ENCODE measurements around the gene CNIH2.
"Not testable (repeated sequence)": the region's sequence is repeated elsewhere in the genome, so short reads cannot be mapped to it uniquely, and the experiment has no call there.

The CNIH2 gene

GRCh38 chr11:66293352-66293751, 15.4 kb downstream of the CNIH2 start:
- TF ChIP-seq TAF1 (IDR thresholded peaks at IDR 0.05; ENCODE audit: borderline replicate concordance, low read depth, low read length) (no peak), POLR2AphosphoS5 (IDR thresholded peaks at IDR 0.05; ENCODE audit: low read depth, low read length) (no peak), POLR2A (IDR thresholded peaks at IDR 0.05; ENCODE audit: low read depth, low read length) (no peak)
- DNase-seq (ENCODE audit: insufficient read length) (no peak), FAIRE-seq (no peak)

- TF ChIP-seq TAF1 (IDR thresholded peaks at IDR 0.05; ENCODE audit: borderline replicate concordance, low read depth, low read length) = no peak
- TF ChIP-seq POLR2A (IDR thresholded peaks at IDR 0.05; ENCODE audit: low read depth, low read length) = no peak
- no peak for TF ChIP-seq POLR2AphosphoS5 (IDR thresholded peaks at IDR 0.05; ENCODE audit: low read depth, low read length)
- no peak for DNase-seq (ENCODE audit: insufficient read length)
- no peak for FAIRE-seq
These were observed 16.0 kb downstream of the CNIH2 start for GRCh38 chr11:66293777-66294625.

GRCh38 chr11:66294626-66295620, 16.9 kb downstream of the CNIH2 start:
- DNase-seq (ENCODE audit: insufficient read length) (no peak), FAIRE-seq (no peak)
- TF ChIP-seq POLR2A (IDR thresholded peaks at IDR 0.05; ENCODE audit: low read depth, low read length) (no peak), TAF1 (IDR thresholded peaks at IDR 0.05; ENCODE audit: borderline replicate concordance, low read depth, low read length) (no peak), POLR2AphosphoS5 (IDR thresholded peaks at IDR 0.05; ENCODE audit: low read depth, low read length) (no peak)

- FAIRE-seq (no peak), DNase-seq (ENCODE audit: insufficient read length) (no peak)
- TF ChIP-seq POLR2A (IDR thresholded peaks at IDR 0.05; ENCODE audit: low read depth, low read length) (no peak), POLR2AphosphoS5 (IDR thresholded peaks at IDR 0.05; ENCODE audit: low read depth, low read length) (no peak), TAF1 (IDR thresholded peaks at IDR 0.05; ENCODE audit: borderline replicate concordance, low read depth, low read length) (no peak)
These were observed 19.6 kb downstream of the CNIH2 start for GRCh38 chr11:66297610-66298009.

- DNase-seq (ENCODE audit: insufficient read length) (no peak), FAIRE-seq (no peak)
- TF ChIP-seq POLR2A (IDR thresholded peaks at IDR 0.05; ENCODE audit: low read depth, low read length) (no peak), TAF1 (IDR thresholded peaks at IDR 0.05; ENCODE audit: borderline replicate concordance, low read depth, low read length) (no peak), POLR2AphosphoS5 (IDR thresholded peaks at IDR 0.05; ENCODE audit: low read depth, low read length) (no peak)
These were observed 21.2 kb downstream of the CNIH2 start for GRCh38 chr11:66299186-66299585.

GRCh38 chr11:66302656-66303055, 24.7 kb downstream of the CNIH2 start:
- FAIRE-seq (no peak), DNase-seq (ENCODE audit: insufficient read length) (no peak)
- no peak for TF ChIP-seq POLR2A (IDR thresholded peaks at IDR 0.05; ENCODE audit: low read depth, low read length)
- no peak for TF ChIP-seq TAF1 (IDR thresholded peaks at IDR 0.05; ENCODE audit: borderline replicate concordance, low read depth, low read length)
- no peak for TF ChIP-seq POLR2AphosphoS5 (IDR thresholded peaks at IDR 0.05; ENCODE audit: low read depth, low read length)

- FAIRE-seq (no peak), DNase-seq (ENCODE audit: insufficient read length) (no peak)
- TF ChIP-seq POLR2A (IDR thresholded peaks at IDR 0.05; ENCODE audit: low read depth, low read length) = no peak
- TF ChIP-seq POLR2AphosphoS5 (IDR thresholded peaks at IDR 0.05; ENCODE audit: low read depth, low read length) = no peak
- TF ChIP-seq TAF1 (IDR thresholded peaks at IDR 0.05; ENCODE audit: borderline replicate concordance, low read depth, low read length) = no peak
These were observed 31.5 kb downstream of the CNIH2 start for GRCh38 chr11:66309475-66309874.

GRCh38 chr11:66310324-66310723, 32.3 kb downstream of the CNIH2 start:
- DNase-seq (ENCODE audit: insufficient read length) = no peak
- FAIRE-seq = no peak
- no peak for TF ChIP-seq TAF1 (IDR thresholded peaks at IDR 0.05; ENCODE audit: borderline replicate concordance, low read depth, low read length)
- TF ChIP-seq POLR2AphosphoS5 (IDR thresholded peaks at IDR 0.05; ENCODE audit: low read depth, low read length) = no peak
- no peak for TF ChIP-seq POLR2A (IDR thresholded peaks at IDR 0.05; ENCODE audit: low read depth, low read length)

GRCh38 chr11:66310803-66311440, 32.9 kb downstream of the CNIH2 start:
- not testable (repeated sequence) for DNase-seq (ENCODE audit: insufficient read length); FAIRE-seq

- FAIRE-seq = no peak
- DNase-seq (ENCODE audit: insufficient read length) = no peak
- no peak for TF ChIP-seq POLR2AphosphoS5 (IDR thresholded peaks at IDR 0.05; ENCODE audit: low read depth, low read length)
- TF ChIP-seq POLR2A (IDR thresholded peaks at IDR 0.05; ENCODE audit: low read depth, low read length) = no peak
- no peak for TF ChIP-seq TAF1 (IDR thresholded peaks at IDR 0.05; ENCODE audit: borderline replicate concordance, low read depth, low read length)
These were observed 33.5 kb downstream of the CNIH2 start for GRCh38 chr11:66311470-66311964.

- TF ChIP-seq POLR2A (IDR thresholded peaks at IDR 0.05; ENCODE audit: low read depth, low read length) (no peak), TAF1 (IDR thresholded peaks at IDR 0.05; ENCODE audit: borderline replicate concordance, low read depth, low read length) (no peak), POLR2AphosphoS5 (IDR thresholded peaks at IDR 0.05; ENCODE audit: low read depth, low read length) (no peak)
- FAIRE-seq = peak; percentile 99
- DNase-seq (ENCODE audit: insufficient read length) = peak; percentile 93
These were observed 34.1 kb downstream of the CNIH2 start for GRCh38 chr11:66311965-66312548.
